ENCODE data around the gene ADAT2.

The ADAT2 gene

GRCh38 chr6:143441010-143441409 is 9.5 kb downstream of the ADAT2 start:
- no peak for DNase-seq

DNA sequence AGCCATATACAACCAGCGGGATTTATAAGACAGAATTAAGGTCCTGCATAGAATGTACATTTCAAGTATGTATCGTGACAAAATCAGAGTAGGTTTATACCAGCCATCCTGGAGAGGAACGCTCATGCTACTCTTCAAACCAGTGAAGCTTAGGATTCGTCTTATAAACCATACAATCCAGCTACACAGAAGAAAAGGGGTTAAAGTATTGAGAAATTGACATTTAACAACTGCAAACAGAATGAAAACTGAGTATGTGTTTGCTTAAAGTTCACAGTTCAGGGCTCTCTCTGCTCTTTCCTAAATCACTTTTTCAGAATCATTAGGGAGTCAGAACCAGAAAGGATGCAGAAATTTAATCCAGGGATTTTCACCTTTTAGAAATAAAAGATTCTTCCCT is 17.9 kb downstream of the ADAT2 start:
- no peak for DNase-seq

DNA sequence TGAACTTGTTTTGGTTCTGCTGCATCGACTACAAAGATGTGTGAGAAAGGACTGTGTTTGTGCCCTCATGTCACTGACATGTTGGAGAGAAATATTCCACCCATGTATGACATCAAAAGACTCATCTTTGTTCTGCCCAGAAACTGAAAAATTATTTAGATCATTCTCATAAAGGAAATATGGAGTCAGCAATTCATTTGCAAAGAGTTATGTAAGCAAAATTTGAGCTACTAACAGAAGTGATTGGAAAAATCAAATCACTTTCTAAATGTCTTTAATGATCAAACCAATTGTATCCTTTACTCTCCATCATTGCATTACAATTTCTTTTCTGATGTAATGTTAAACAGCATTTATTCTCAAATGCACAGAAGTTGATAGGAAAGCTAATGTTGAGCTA is 19.3 kb downstream of the ADAT2 start:
- DNase-seq, result no peak

GRCh38 chr6:143429970-143430369 is 20.5 kb downstream of the ADAT2 start:
- no peak for DNase-seq

DNA sequence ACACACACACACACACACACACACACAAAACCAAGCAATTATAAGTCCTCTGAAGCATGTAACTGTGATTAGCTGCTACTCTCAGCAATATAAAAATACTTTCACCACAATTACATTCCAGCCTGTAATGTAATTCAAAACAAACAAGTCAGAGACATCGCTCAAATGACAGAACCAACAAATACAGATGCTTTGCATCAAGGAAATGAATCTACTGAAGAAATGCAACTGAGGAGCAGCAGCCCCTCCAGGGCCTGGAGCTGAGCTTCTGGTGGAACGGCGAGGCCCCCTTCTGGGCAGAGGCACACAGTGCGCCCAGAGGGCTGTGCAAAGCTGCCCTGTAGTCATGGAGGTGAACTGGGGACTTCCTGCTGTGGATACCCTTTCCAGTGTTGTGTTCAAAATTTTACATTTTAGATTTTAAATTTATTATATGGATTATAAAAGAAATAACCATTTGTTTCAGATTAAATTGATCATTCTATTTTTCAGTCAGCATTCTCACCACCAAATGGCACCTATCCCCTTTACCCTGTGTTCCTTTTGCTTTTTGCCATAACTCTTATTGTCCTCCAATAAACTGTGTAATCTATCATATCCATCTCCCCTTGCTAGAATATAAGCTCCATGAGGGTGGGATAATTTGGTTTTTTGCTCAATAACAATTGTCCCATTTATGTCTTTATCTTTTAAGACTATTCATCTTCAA is 23.2 kb downstream of the ADAT2 start:
- DNase-seq, result peak; percentile 73

DNA sequence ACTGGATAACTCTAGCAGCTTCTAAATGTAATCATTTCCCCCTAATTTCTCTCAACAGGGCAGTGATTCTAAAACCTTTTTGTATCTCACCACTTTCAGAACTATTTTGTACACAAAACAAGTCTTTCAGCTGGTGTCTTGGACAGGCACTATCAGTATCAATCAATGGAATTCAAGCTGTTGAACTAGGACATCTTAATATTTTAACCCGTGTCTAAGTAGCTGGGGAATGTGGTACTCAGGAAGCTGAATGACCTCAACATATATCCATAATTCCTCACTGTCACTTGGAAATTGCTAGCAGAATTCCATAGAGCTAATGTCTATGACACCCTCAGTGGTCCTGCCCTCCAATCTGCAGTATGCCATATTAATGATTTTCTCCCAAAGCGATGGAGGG is 24.5 kb downstream of the ADAT2 start:
- no peak for DNase-seq

DNA sequence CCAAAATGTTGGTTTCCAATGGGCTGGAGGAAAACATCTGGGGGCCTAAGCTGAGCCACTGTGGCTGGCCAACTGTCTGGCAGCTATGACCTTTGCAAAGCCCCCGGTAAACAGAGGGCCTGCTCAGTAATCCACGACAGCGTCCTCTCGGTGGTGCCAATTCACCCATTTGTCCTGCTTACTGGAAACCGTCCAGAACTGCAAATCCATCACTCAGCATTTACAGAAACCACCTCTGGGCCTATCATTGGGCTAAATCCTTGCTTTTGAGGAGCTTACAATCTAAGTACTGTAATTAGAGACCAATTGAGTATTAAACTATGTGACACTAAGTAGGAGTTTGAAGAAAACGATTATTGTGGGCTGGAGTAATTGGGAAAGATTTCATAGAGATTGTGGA is 31.0 kb downstream of the ADAT2 start:
- no peak for DNase-seq

DNA sequence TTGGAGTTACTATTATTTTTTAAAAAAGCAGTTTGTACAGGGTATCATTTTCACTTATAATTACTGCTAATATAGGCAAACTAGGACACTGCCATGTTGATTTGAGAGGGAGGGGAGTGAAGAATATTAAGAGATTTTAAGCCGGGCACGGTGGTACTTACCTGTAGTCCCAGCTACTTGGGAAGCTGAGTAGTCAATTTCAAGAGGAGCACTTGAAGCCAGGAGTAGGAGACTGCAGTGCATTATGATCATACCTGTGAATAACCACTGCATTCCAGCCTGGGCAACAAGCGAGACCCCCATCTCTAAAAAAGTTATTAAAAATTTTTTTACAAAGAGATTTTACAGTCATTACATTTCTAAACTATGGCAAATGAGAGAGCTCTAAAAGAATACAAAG is 35.7 kb downstream of the ADAT2 start:
- DNase-seq, result no peak

- no peak for DNase-seq
These were observed 39.6 kb downstream of the ADAT2 start for GRCh38 chr6:143410859-143411270.

DNA sequence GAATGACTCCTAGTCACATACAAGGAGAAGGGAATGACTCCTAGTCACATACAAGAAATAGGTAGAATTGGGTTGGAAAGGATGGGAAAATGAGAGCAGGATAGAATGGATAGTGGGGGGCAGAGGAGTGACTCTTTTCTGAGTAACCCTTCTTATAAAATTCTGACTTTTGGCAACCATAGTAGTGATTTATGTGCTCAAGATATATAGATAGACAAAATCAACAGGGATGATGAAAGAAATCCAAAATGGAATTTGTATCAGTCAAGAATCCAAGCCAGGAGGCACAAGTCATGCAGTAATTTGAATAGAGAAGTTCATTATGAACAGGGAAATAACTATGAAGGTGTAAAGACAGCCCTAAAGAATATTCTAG is 41.7 kb downstream of the ADAT2 start:
- no peak for DNase-seq

DNA sequence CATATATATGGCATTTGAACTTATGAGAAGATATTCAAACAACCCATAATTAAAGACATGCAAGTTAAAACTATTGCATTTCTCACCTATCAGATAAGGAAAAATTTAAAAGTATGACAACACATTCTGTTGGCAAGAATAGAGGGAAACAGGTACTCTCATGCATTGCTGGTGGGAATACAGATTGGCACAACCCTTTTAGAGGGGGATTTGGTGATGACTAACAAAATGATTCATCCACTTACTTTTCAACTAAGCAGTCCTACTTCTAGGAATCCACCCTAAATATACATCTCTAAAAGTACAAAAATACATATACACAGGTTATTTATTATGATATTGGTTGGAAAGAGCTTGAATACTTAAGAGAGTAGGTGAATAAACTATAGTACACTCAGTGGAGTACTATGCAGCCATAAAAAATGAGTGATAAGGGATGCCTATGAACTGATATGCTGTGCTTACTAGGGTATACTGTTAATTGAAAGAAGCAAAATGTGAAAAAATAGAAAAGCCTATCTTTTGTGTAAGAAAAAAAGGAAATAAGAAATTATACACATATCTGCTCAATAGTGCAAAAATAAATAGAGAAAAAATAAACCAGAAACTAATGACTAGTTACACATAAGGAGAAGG is 42.2 kb downstream of the ADAT2 start:
- DNase-seq, result no peak

GRCh38 chr6:143406673-143407072 is 43.8 kb downstream of the ADAT2 start:
- DNase-seq, result no peak

GRCh38 chr6:143405373-143406154 is 44.9 kb downstream of the ADAT2 start:
- no peak for DNase-seq

DNA sequence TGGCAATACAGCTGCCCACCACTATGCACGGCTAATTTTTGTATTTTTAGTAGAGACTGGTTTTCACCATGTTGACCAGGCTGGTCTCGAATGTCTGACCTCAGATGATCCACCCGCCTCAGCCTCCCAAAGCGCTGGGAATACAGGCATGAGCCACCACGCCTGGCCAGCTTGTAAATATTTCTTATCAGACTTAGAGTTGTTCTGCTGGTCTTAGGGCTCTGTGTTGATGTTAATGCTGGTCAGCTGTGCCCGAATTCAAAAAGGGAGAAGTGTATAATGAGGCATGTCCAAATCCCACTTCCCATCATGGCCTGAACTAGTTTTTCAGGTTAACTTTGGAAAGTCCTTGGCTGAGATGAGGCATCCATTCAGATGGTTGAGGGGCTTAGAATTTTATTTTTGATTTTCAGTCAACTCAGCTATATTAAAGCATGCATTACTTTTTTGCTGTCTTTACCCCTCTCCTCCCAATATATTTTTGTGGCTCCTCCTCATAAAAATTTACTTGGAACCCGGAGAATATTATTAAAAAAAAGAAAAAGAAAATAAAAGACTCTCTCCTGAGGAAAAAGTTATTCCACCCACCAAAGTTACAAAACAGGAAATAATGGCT is 47.7 kb downstream of the ADAT2 start:
- DNase-seq, result no peak

- no peak for DNase-seq
These were observed 48.7 kb downstream of the ADAT2 start for GRCh38 chr6:143401636-143402370.

GRCh38 chr6:143401068-143401446 is 49.4 kb downstream of the ADAT2 start:
- DNase-seq, result no peak

- no peak for DNase-seq
These were observed 50.0 kb downstream of the ADAT2 start for GRCh38 chr6:143400258-143401067.

DNA sequence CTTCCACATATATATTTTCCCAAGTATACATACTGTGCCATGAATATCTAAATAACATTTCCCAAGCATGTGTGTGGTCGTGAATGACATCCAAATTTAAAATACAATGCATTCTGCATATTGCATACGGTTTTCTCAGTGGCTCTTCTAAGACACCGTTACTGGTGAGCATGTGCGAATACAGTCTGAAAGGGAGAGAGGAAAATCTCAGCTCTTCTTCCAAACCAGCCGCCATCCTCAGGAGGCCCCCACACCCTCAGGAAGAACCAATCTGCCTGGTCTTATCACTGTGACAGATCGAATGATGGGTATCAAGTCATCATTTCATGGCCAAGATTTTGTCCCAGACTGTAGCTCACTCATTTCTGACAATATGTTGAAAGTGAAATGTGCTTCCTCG is 50.7 kb downstream of the ADAT2 start:
- DNase-seq, result no peak

DNA sequence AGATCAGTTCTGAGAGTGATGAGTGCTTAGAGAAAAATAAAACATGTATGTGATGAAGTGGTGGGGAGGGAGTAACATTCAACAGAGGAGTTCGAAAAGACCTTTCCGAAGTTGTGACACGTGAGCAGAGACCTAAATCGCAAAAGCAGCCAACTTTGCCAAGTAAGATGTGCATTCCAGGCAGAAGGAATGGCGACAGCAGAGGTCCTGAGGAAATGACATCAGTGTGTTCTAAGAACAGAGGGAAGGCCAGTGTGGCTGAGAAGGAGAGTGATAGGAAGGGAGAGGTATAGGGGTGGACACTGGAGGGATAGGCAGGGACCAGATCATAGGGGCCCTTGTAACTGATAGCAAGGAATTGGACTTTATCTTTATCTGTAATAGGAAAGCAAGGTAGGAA is 51.3 kb downstream of the ADAT2 start:
- no peak for DNase-seq

DNA sequence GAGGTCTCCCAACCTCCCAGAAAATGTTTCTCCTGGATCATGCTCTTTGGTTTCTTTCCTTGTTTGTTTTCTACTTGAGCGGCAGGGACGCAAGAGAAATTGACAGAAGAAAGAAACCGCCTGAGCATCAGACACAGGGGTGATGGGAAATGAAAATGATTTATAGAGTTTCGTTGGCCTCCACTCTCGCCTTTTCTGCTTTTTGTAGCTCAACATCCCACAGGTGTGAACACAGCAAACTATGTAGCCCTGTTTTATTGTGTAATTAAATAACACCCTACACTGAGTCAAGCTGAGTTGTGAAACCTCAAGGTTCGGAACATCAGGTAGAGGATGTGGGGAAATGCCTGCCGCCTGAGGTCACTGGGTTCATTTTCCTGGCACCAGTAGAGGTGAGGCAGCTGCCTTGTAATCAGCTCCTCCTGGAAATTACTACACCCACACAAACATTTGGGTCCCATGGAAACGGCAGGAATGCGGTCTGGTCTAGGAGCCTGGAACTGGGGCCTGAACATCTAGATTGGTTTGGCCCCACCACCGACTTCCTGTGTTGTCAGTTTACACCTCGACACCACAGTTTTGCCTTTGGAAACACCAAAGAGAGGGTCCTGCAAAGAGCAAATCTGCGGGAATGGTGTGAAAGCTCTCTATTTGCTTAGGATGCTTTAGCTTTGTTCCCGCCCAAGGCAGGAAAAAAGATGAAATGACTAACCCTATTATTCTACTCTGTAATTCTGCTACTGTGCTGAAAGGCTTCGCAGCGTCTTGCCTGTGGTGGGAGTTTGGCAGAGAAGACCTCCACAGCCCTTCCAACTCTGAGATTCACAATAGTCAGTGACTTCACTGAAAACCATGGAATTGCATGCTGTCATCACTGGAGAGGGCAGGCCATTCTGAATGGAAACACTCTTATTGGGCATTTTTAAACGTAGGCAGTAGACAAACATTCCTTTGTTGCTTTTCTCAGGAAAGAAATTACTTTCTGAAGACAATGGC is 53.0 kb downstream of the ADAT2 start:
- DNase-seq, result no peak
